Chondrocyte (in vitro differentiated cells): ENCODE results near the gene GRK3. TPM values are rescaled to one million over a fixed set of nuclear protein-coding genes. Genes with fewer than 3 reads are reported as not detected.

ENCODE experiments used
- DNase-seq: peaks from one replicate; pipeline ENCODE4 v3.0.0; 2021; ENCODE audit warnings: mixed read lengths, low spot score
- H3K27ac Mint-ChIP-seq: one replicate; pipeline ENCODE4 v1.8.0; 2021; ENCODE audit warnings: mild to moderate bottlenecking, moderate library complexity, mixed read lengths; ENCODE audit not compliant: unreplicated experiment
- H3K27me3 Mint-ChIP-seq: 2 replicates; pipeline ENCODE4 v1.8.0; 2021; ENCODE audit warnings: low read depth, mixed read lengths
- H3K36me3 Mint-ChIP-seq: 2 replicates; pipeline ENCODE4 v1.8.0; 2021; ENCODE audit warnings: low read depth, mixed read lengths
- H3K4me1 Mint-ChIP-seq: 2 replicates; pipeline ENCODE4 v1.8.0; 2021; ENCODE audit warnings: low read depth, mild to moderate bottlenecking, mixed read lengths
- H3K4me3 Mint-ChIP-seq: one replicate; pipeline ENCODE4 v1.8.0; 2021; ENCODE audit warnings: mild to moderate bottlenecking, moderate library complexity, mixed read lengths; ENCODE audit not compliant: unreplicated experiment
- H3K9me3 Mint-ChIP-seq: 2 replicates; pipeline ENCODE4 v1.8.0; 2021; ENCODE audit warnings: low read depth, mixed read lengths
- total RNA-seq: library from RNA; stranded (reverse); gene quantifications from 3 replicates; pipeline ENCODE4 v1.2.1, GENCODE V29; 2021
- TF ChIP-seq, protein P1 (sequence below): fragments of 200-600 bp; sonication (generic); IDR thresholded peaks from 2 replicates; pipeline ENCODE4 v1.5.0; 2021; ENCODE audit warnings: antibody characterized with exemption, mild to moderate bottlenecking, moderate library complexity

Gene GRK3
- total RNA-seq, 1 donor from 2014 or later, result 2.0 TPM

DNA sequence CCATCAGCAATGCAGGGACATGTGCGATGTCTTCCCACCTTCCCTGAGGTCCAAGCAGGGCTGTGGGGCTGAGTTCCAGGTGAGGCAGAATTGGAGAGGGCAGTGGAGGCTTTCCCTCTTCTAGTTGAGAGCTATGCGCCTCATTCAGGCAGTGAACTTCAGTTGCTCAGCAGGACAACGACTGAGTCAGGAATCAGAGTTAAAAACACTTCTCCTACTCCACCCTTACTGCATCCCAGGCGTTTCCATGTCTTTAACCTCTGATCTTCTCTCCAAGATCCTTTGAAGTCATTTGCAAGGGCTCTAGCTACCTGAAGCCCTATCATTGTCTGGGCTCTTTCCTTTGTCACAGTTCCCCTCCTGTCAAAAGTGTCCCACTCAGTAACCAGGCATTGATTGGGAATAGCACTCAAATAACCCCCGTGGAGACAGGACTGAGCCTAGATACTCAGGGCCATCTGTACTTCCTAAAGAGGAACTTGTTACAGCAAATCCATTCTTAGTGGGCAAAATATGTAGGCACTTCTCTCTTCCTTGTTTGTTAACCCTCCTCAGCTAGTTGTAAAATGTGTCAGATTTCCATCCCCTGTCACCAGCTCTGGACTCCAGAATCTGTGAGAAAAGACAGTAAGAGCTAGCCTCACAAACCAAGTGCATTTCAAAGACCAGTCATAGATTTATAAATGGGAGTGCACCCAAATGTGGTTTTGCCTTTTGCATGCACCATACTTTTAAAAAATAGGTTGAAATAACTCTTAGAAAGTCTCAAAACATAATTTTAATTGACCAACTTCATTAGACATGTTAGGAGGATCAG is 105.0 kb downstream of the GRK3 start:
- Mint-ChIP-seq H3K27ac (no peak overlapping the region), H3K9me3 (no peaks in the 10 kb centered on the region), H3K4me3 (no peak overlapping the region), H3K4me1 (peaks cover 2% of the 10 kb centered on the region), H3K27me3 (no peaks in the 10 kb centered on the region), H3K36me3 (no peaks in the 10 kb centered on the region)
- DNase-seq, result no peak
- TF ChIP-seq, protein P1, sequence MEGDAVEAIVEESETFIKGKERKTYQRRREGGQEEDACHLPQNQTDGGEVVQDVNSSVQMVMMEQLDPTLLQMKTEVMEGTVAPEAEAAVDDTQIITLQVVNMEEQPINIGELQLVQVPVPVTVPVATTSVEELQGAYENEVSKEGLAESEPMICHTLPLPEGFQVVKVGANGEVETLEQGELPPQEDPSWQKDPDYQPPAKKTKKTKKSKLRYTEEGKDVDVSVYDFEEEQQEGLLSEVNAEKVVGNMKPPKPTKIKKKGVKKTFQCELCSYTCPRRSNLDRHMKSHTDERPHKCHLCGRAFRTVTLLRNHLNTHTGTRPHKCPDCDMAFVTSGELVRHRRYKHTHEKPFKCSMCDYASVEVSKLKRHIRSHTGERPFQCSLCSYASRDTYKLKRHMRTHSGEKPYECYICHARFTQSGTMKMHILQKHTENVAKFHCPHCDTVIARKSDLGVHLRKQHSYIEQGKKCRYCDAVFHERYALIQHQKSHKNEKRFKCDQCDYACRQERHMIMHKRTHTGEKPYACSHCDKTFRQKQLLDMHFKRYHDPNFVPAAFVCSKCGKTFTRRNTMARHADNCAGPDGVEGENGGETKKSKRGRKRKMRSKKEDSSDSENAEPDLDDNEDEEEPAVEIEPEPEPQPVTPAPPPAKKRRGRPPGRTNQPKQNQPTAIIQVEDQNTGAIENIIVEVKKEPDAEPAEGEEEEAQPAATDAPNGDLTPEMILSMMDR, result no peak

DNA sequence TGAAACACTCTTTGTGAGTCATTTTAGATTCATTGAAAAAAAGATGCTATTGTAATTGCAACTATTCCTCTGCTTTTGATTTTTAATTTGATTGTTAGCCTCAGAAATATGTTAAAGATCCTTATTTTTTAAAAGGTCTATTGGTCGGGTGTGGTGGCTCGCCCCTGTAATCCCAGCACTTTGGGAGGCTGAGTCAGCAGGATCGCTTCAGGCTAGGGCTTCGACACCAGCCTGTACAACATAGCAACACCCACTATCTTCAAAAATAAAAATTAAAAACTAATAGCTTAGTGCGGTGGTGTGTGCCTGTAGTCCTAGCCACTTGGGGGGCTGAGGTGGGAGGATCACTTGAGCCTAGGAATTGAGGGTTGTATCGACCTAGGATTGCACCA is 105.6 kb downstream of the GRK3 start:
- Mint-ChIP-seq H3K27ac (no peak overlapping the region), H3K4me3 (no peak overlapping the region), H3K4me1 (peaks cover 2% of the 10 kb centered on the region), H3K27me3 (no peaks in the 10 kb centered on the region), H3K9me3 (no peaks in the 10 kb centered on the region), H3K36me3 (no peaks in the 10 kb centered on the region)
- no peak for DNase-seq
- TF ChIP-seq, protein P1, result no peak

DNA sequence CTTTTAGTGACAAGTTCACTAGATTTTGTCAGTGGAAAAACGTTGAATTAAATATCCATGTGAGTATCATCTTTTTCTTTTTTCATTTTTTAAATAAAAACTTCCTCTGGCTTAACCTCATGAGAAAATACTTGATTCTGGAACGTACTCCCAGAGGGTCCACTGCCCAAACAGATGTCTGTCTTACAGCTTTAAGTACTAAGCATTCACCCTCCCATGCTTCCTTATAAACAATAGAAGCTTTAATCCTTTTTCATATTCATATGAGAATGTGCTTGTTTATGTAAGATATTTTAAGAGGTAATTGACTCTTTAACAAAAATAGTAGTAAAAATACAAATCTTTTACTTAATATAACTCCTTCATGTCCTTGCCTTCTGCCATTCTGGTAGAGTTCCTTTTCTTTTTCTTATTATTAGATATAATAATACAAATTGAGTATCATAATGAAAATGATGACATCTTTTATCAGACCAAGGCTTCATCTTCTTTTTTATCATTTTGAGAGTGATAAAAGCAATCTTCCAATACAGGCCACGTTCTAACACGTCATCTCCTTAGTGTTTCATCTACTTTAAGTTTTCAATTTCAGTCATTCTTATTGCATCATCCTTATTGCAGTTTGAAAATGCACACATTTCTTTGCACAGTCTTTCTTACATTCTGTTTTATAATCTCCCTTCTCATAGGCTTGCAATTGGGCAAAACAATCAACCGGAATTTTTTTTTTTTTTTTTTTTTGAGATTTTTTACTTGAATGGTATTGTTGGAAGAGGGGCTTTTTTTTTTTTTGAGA is 108.0 kb downstream of the GRK3 start:
- Mint-ChIP-seq H3K36me3 (no peaks in the 10 kb centered on the region), H3K27ac (no peak overlapping the region), H3K27me3 (no peaks in the 10 kb centered on the region), H3K4me1 (peaks cover 2% of the 10 kb centered on the region), H3K9me3 (no peaks in the 10 kb centered on the region), H3K4me3 (no peak overlapping the region)
- TF ChIP-seq, protein P1, result no peak
- DNase-seq, result no peak

DNA sequence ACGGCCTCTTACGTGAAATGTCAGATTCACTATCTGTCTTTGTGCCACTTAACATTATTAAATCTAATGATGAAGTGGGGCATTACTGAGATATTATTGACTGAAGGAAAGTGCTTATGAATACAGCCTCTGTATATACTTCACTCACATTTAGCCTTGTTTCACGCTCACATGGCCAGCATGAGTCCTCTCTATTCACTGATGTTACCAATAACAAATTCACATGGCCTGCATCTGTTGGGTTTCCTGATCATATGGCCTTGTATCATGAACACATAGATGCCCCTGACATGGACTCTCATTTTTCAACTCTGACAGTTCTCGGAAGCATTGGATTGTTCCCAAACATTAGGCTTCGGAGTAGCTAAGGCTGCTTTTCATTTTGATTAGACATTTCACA is 109.2 kb downstream of the GRK3 start:
- Mint-ChIP-seq H3K4me1 (peaks cover 2% of the 10 kb centered on the region), H3K27ac (no peak overlapping the region), H3K9me3 (no peaks in the 10 kb centered on the region), H3K27me3 (no peaks in the 10 kb centered on the region), H3K4me3 (no peak overlapping the region), H3K36me3 (no peaks in the 10 kb centered on the region)
- TF ChIP-seq, protein P1, result no peak
- DNase-seq, result no peak

DNA sequence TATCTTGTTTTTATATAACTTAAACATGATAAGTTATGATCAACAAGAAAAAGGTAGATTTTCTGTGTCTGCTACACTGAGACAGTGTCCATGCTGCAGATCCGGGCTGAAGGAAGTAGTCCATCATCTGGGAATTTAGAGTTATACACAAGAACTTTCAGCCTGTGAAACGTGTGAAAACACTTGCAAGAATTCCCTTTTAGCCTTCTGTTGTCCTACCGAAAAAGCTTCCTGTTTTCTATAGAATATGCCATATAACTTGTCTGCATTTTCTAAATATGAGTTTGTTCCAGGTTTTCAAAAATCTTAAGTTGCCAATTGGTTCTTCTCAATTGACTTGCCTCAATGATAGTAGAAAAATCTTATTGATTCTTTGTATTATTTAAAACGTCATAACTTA is 113.2 kb downstream of the GRK3 start:
- H3K27ac Mint-ChIP-seq, result no peak overlapping the region
- H3K4me3 Mint-ChIP-seq, result no peak overlapping the region
- no peak for DNase-seq
- peaks cover 2% of the 10 kb centered on the region for H3K4me1 Mint-ChIP-seq
- no peaks in the 10 kb centered on the region for H3K9me3 Mint-ChIP-seq
- no peaks in the 10 kb centered on the region for H3K36me3 Mint-ChIP-seq
- TF ChIP-seq, protein P1, result no peak
- H3K27me3 Mint-ChIP-seq, result no peaks in the 10 kb centered on the region
